Colonic mucosa (tissue), 4 donors: ENCODE measurements around the gene GIPR. TPM values are rescaled to one million over a fixed set of nuclear protein-coding genes. Genes with fewer than 3 reads are reported as not detected.

Source experiments
- DNase-seq: peaks from one replicate; pipeline ENCODE4 v3.0.0-alpha.2; 2020
- H3K27ac ChIP-seq: fragments of 200-600 bp; one replicate; pipeline ENCODE4 v1.8.0; 2021
- H3K27me3 ChIP-seq: fragments of 200-600 bp; one replicate; pipeline ENCODE4 v1.8.0; 2021
- H3K36me3 ChIP-seq: fragments of 200-600 bp; one replicate; pipeline ENCODE4 v1.8.0; 2021
- H3K4me1 ChIP-seq: fragments of 200-600 bp; one replicate; pipeline ENCODE4 v1.8.0; 2021; ENCODE audit warnings: mild to moderate bottlenecking
- H3K4me3 ChIP-seq: fragments of 200-600 bp; one replicate; pipeline ENCODE4 v1.8.0; 2021
- H3K9ac ChIP-seq, 2 donors: one replicate each; pipeline ENCODE4 v1.7.0; 2013; ENCODE audit warnings: control low read depth in 2 of 2, low read depth in 2 of 2, low read length in 2 of 2
- H3K9me3 ChIP-seq: fragments of 200-600 bp; one replicate; pipeline ENCODE4 v1.8.0; 2021
- CTCF ChIP-seq: fragments of 200-600 bp; IDR thresholded peaks from one replicate; pipeline ENCODE4 v1.8.0; 2022; ENCODE audit warnings: antibody characterized with exemption, mild to moderate bottlenecking
- intact Hi-C: fragments of 100-400 bp; cut with DNase I; formaldehyde crosslinking; loops from one replicate; pipeline ENCODE4 v1.14.1; 2022
- microRNA-seq: library from miRNA; unstranded; fragments of <30 nt; microRNA quantifications from one replicate; pipeline ENCODE4, GENCODE V29; 2019
- total RNA-seq, 2 donors: library from RNA; stranded (reverse); fragmentation: NEBNext Ultra II Directional in 1 of 2; extraction: Animal tissue kit (Norgen Biotek cat#: 25700) in 1 of 2; gene quantifications; one replicate each; pipeline ENCODE4 v1.2.1, GENCODE V29; 2021
- donor health status: healthy.
- donor health status: DM: no; HTN: no; CAD: no.
- donor health status: DM: no; HTN: no; CAD: no.

GIPR gene
- total RNA-seq, 2 donors from 2014 or later: 8.3 to 9.5 TPM

GRCh38 chr19:45730368-45731288 lies 62.6 kb downstream of the GIPR start, which contains the start of gene FBXO46:
Gene FBXO46 (minus strand): TSS chr19:45730896. CDS start chr19:45713495, 17,401 bp downstream.
- H3K9me3 ChIP-seq: no peaks in the 10 kb centered on the region
- intact Hi-C loops: no loop called here
- DNase-seq: peak; percentile 98

More at GRCh38 chr19:45730368-45731288, 62.6 kb downstream of the GIPR start, which contains the start of gene FBXO46:
- Histone ChIP-seq H3K27ac (peak within 1 kb of the TSS; percentile 57), H3K27me3 (no peaks in the 10 kb centered on the region), H3K9ac (peak within 1 kb of the TSS; percentile 89 to 98), H3K4me3 (peak within 1 kb of the TSS; percentile 78), H3K36me3 (no peaks in the 10 kb centered on the region), H3K4me1 (peaks cover 12% of the 10 kb centered on the region)
- no peak for TF ChIP-seq CTCF

Small RNA genes lying within 50 kb of the gene (microRNA-seq; reads per million reads assigned to microRNA genes)
- 190 reads per million, percentile 60 among the genes with 10 or more reads in this experiment for gene MIR330
- gene MIR642A: not detected
- not detected for gene MIR642B

Other genes with a start within 250 kb of the GIPR start
- 10 to 100 TPM; 30.0 to 37.3 TPM for gene ERCC1, start 244.3 kb upstream of the GIPR start, total RNA-seq
- gene FOSB, start 200.2 kb upstream of the GIPR start, total RNA-seq: 1 to 10 TPM; 1.5 to 3.4 TPM
- 1 to 10 TPM; 4.9 to 8.4 TPM for gene RTN2, start 171.2 kb upstream of the GIPR start, total RNA-seq
- 1 to 10 TPM in 1 of 2 donors, under 1 TPM in 1; 0.67 to 1.7 TPM for gene PPM1N, start 169.8 kb upstream of the GIPR start, total RNA-seq
- 100 to 1,000 TPM; 236 to 261 TPM for gene VASP, start 160.7 kb upstream of the GIPR start, total RNA-seq
- 10 to 100 TPM; 12.4 to 14.8 TPM for gene OPA3, start 83.4 kb upstream of the GIPR start, total RNA-seq
- gene GPR4, start 66.0 kb upstream of the GIPR start, total RNA-seq: 1 to 10 TPM in 1 of 2 donors, under 1 TPM in 1; 0.52 to 2.0 TPM
- 100 to 1,000 TPM in 1 of 2 donors, 10 to 100 TPM in 1; 96.2 to 106 TPM for gene EML2, start 28.8 kb upstream of the GIPR start, total RNA-seq
- gene SNRPD2, start 23.7 kb downstream of the GIPR start, total RNA-seq: 100 to 1,000 TPM; 269 to 484 TPM
- 10 to 100 TPM; 10.7 to 11.2 TPM for gene QPCTL, start 24.4 kb downstream of the GIPR start, total RNA-seq
- 10 to 100 TPM; 28.3 to 28.8 TPM for gene FBXO46, start 62.7 kb downstream of the GIPR start, total RNA-seq
- gene MEIOSIN, start 65.2 kb downstream of the GIPR start, total RNA-seq: not detected
- 10 to 100 TPM; 11.0 to 15.8 TPM for gene SIX5, start 101.0 kb downstream of the GIPR start, total RNA-seq
- gene DMPK, start 114.3 kb downstream of the GIPR start, total RNA-seq: 10 to 100 TPM; 30.6 to 36.0 TPM
- gene DMWD, start 124.6 kb downstream of the GIPR start, total RNA-seq: 10 to 100 TPM; 29.1 to 43.6 TPM
- under 1 TPM in 1 of 2 donors, not detected in 1; 0.12 TPM for gene RSPH6A, start 147.1 kb downstream of the GIPR start, total RNA-seq
- 100 to 1,000 TPM in 1 of 2 donors, 10 to 100 TPM in 1; 55.7 to 101 TPM for gene SYMPK, start 194.9 kb downstream of the GIPR start, total RNA-seq
- gene FOXA3, start 196.1 kb downstream of the GIPR start, total RNA-seq: 10 to 100 TPM; 48.5 to 55.9 TPM
- 10 to 100 TPM; 20.3 to 29.7 TPM for gene IRF2BP1, start 217.9 kb downstream of the GIPR start, total RNA-seq
- gene MYPOP, start 234.4 kb downstream of the GIPR start, total RNA-seq: 1 to 10 TPM; 8.9 to 9.0 TPM
- gene NANOS2, start 246.6 kb downstream of the GIPR start, total RNA-seq: not detected